Colonic mucosa (tissue), 4 donors: ENCODE data around the gene OMD. TPM values are rescaled to one million over a fixed set of nuclear protein-coding genes. Genes with fewer than 3 reads are reported as not detected.
"Not testable (repeated sequence)": the region's sequence is repeated elsewhere in the genome, so short reads cannot be mapped to it uniquely, and the experiment has no call there.

Experiments used
- DNase-seq: peaks from one replicate; pipeline ENCODE4 v3.0.0-alpha.2; 2020
- H3K27ac ChIP-seq: fragments of 200-600 bp; one replicate; pipeline ENCODE4 v1.8.0; 2021
- H3K27me3 ChIP-seq: fragments of 200-600 bp; one replicate; pipeline ENCODE4 v1.8.0; 2021
- H3K36me3 ChIP-seq: fragments of 200-600 bp; one replicate; pipeline ENCODE4 v1.8.0; 2021
- H3K4me1 ChIP-seq: fragments of 200-600 bp; one replicate; pipeline ENCODE4 v1.8.0; 2021; ENCODE audit warnings: mild to moderate bottlenecking
- H3K4me3 ChIP-seq: fragments of 200-600 bp; one replicate; pipeline ENCODE4 v1.8.0; 2021
- H3K9ac ChIP-seq, 2 donors: one replicate each; pipeline ENCODE4 v1.7.0; 2013; ENCODE audit warnings: control low read depth in 2 of 2, low read depth in 2 of 2, low read length in 2 of 2
- H3K9me3 ChIP-seq: fragments of 200-600 bp; one replicate; pipeline ENCODE4 v1.8.0; 2021
- intact Hi-C: fragments of 100-400 bp; cut with DNase I; formaldehyde crosslinking; loops from one replicate; pipeline ENCODE4 v1.14.1; 2022
- total RNA-seq, 2 donors: library from RNA; stranded (reverse); fragmentation: NEBNext Ultra II Directional in 1 of 2; extraction: Animal tissue kit (Norgen Biotek cat#: 25700) in 1 of 2; gene quantifications; one replicate each; pipeline ENCODE4 v1.2.1, GENCODE V29; 2021
- TF ChIP-seq, protein P1 (sequence below): fragments of 200-600 bp; IDR thresholded peaks from one replicate; pipeline ENCODE4 v1.8.0; 2022; ENCODE audit warnings: antibody characterized with exemption, mild to moderate bottlenecking
- donor health status: healthy.
- donor health status: DM: no; HTN: no; CAD: no.
- donor health status: DM: no; HTN: no; CAD: no.

OMD gene
- total RNA-seq, 2 donors from 2014 or later: 0.37 to 0.88 TPM

DNA sequence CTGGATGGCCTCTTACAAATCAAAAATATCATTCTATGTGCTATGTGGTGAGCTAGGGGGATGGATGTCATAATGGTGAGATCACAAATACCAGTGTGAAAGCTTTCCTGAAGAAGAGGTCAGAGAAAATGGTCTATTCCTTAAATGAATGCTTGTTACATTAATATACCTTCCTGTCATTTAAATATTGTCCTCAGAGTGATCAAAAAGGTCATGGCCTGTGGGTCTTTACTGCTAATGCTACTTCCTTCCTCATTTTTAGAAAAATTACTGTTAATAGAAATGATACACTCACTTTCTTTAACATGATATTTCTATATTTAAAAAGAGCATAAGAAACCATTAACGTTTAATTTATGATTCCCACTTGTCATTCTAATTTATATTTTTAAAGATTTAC lies 9.7 kb downstream of the OMD start:
- intact Hi-C loops: no loop called here
- TF ChIP-seq, protein P1, sequence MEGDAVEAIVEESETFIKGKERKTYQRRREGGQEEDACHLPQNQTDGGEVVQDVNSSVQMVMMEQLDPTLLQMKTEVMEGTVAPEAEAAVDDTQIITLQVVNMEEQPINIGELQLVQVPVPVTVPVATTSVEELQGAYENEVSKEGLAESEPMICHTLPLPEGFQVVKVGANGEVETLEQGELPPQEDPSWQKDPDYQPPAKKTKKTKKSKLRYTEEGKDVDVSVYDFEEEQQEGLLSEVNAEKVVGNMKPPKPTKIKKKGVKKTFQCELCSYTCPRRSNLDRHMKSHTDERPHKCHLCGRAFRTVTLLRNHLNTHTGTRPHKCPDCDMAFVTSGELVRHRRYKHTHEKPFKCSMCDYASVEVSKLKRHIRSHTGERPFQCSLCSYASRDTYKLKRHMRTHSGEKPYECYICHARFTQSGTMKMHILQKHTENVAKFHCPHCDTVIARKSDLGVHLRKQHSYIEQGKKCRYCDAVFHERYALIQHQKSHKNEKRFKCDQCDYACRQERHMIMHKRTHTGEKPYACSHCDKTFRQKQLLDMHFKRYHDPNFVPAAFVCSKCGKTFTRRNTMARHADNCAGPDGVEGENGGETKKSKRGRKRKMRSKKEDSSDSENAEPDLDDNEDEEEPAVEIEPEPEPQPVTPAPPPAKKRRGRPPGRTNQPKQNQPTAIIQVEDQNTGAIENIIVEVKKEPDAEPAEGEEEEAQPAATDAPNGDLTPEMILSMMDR: no peak
- H3K4me1 ChIP-seq: no peaks in the 10 kb centered on the region
- no peak overlapping the region for H3K4me3 ChIP-seq
- DNase-seq: no peak
- H3K27me3 ChIP-seq: no peaks in the 10 kb centered on the region
- no peaks in the 10 kb centered on the region for H3K9me3 ChIP-seq
- H3K9ac ChIP-seq: no peak overlapping the region
- H3K36me3 ChIP-seq: no peaks in the 10 kb centered on the region
- H3K27ac ChIP-seq: no peak overlapping the region

DNA sequence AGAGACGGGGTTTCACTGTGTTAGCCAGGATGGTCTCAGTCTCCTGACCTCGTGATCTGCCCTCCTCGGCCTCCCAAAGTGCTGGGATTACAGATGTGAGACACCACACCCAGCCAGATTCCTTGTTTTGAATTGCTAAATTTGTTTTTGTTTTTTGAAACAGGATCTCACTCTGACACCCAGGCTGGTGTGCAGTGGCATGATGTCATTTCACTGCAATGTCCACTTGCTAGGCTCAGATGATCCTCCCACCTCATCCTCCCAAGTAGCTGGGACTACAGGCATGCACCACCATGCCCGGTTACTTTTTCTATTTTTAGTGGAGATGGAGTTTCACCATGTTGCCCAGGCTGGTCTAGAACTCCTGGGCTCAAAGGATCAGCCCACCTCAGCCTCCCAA lies 13.1 kb downstream of the OMD start:
- H3K36me3 ChIP-seq, H3K27me3 ChIP-seq, H3K4me1 ChIP-seq, H3K27ac ChIP-seq, H3K9ac ChIP-seq, H3K9me3 ChIP-seq, H3K4me3 ChIP-seq, DNase-seq, intact Hi-C loops: not testable (repeated sequence)

DNA sequence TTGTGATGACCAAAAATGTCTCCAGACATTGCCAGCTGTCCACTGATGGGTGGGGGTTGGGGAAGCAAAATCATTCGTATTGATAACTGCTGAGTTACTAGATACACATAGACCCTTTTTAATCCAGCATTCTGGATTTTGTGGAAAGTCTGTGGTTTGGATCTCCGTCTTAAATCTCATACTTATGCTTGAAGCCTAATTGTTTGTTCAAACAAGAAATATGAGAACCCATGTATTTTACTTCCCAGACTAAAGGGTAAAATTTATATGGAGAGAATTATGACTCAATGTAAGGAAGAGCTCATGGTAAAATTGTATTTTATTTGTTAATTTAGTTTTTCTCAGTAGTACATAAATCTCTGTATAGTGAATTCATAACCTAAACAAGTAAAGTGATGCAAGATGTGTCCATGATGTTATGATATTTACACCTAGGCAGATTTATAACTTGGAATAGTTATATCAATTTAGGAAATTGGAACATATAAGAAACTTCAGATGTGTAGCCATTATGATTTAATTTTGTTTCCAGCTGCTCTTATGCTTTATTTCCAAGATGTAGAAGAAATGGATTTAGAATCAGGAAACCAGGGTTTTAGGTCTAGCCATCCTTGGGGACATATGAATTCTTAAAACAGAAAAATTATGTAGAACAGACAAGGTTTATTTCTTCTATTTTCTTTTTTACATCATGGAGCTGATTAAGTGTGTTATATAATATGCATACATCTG lies 15.4 kb downstream of the OMD start:
- TF ChIP-seq, protein P1: no peak
- Histone ChIP-seq H3K36me3 (no peaks in the 10 kb centered on the region), H3K9ac (no peak overlapping the region), H3K4me1 (peaks cover 5% of the 10 kb centered on the region), H3K27ac (no peak overlapping the region), H3K9me3 (no peaks in the 10 kb centered on the region), H3K27me3 (no peaks in the 10 kb centered on the region), H3K4me3 (no peak overlapping the region)
- DNase-seq: no peak
- intact Hi-C loops: no loop called here

DNA sequence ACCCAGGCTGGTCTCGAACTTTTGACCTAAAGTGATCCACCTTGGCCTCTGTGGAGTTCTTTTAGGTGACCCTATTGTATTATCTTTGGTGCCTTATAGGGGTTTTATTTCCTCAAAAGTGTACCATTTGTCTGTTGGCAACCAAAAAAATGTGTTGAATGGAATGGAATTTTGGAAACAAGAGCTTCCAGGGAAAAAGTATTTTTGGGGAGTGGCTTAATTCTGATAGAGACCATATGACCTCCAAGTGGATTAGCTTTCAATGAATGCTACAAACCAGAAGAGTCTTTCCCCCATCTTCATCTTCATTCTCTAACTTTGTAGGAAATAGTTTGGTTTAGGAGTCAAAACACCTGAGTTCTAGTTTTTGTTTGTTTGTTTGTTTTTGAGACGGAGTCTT lies 16.5 kb downstream of the OMD start:
- no peaks in the 10 kb centered on the region for H3K36me3 ChIP-seq
- TF ChIP-seq, protein P1: no peak
- no peak for DNase-seq
- no peaks in the 10 kb centered on the region for H3K9me3 ChIP-seq
- no peak overlapping the region for H3K9ac ChIP-seq
- peaks cover 5% of the 10 kb centered on the region for H3K4me1 ChIP-seq
- no peak overlapping the region for H3K4me3 ChIP-seq
- H3K27ac ChIP-seq: no peak overlapping the region
- intact Hi-C loops: no loop called here
- H3K27me3 ChIP-seq: no peaks in the 10 kb centered on the region

DNA sequence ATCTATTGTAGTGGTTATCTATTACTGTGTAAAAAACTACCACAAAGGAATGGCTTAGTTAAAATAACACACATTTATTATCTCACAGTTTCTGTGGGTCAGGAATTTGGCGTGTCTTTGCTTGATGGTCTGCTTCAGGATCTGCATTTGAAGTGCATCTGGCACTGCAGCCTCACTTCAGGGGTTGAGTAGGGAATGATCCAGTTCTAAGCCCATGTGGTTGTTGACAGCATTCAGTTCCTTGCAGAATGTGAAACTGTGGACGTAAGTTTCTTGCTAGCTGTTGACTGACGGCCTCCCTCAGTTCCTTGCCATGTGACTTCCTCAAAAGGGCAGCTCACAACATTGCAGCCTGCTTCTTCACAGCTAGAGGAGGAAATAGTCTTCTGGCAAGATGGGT lies 17.8 kb downstream of the OMD start:
- intact Hi-C loops: no loop called here
- peaks cover 5% of the 10 kb centered on the region for H3K4me1 ChIP-seq
- no peak overlapping the region for H3K27ac ChIP-seq
- no peak overlapping the region for H3K4me3 ChIP-seq
- no peaks in the 10 kb centered on the region for H3K9me3 ChIP-seq
- TF ChIP-seq, protein P1: no peak
- peak overlapping the region in 1 of 2 donors; percentile 1 for H3K9ac ChIP-seq
- no peaks in the 10 kb centered on the region for H3K27me3 ChIP-seq
- no peaks in the 10 kb centered on the region for H3K36me3 ChIP-seq
- peak; percentile 34 for DNase-seq

DNA sequence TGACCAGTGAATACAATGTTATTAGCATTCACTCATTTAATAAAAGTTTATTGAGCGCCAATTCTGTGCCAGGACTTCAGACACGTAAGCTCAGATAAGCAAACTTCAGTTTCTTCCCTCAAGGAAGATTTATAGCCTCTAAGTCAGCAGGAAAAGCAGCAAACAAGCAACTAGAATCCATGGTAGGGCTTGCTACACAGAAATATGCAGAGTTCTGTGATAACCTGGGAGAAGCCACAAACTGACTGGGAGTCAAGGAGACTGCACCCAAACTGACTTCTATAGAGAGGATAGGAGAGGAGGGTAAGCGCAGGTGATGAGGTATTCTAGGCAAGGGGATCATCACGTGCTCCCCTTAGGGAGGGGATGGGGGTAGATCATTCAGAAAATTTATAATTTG lies 18.5 kb downstream of the OMD start:
- H3K27me3 ChIP-seq: no peaks in the 10 kb centered on the region
- no peak for DNase-seq
- intact Hi-C loops: no loop called here
- no peak overlapping the region for H3K4me3 ChIP-seq
- H3K4me1 ChIP-seq: peaks cover 5% of the 10 kb centered on the region
- peak overlapping the region in 1 of 2 donors; percentile 1 for H3K9ac ChIP-seq
- peak overlapping the region; percentile 9 for H3K27ac ChIP-seq
- TF ChIP-seq, protein P1: no peak
- no peaks in the 10 kb centered on the region for H3K36me3 ChIP-seq
- H3K9me3 ChIP-seq: no peaks in the 10 kb centered on the region
